ENCODE data around the gene PLPP4. TPM values are rescaled to one million over a fixed set of nuclear protein-coding genes. Genes with fewer than 3 reads are reported as not detected.

The PLPP4 gene
- total RNA-seq, 1 experiment from 2014 or later: 3.5 TPM

DNA sequence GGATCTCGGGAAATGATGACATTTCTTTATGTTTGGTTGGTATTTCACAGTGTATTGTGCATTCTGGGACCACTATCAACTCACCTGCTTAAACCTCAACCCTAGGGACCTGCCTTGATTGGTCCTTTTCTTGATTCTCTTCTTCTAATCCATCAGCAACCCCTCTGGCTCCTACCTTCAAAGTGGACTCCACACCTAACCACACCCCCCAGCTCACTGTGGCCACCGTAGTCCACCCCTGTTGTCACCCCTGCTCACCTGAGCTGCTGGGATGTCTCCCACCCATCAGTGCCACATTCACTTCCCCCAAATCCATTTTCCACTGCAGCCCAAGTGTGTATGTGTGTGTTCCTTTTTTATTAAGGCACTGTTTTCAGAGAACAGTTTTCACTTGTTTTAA lies 145.0 kb downstream of the PLPP4 start:
- Histone ChIP-seq H3K4me3 (ENCODE audit: insufficient read depth, low read depth, low read length) (no peak overlapping the region), H3K27me3 (ENCODE audit: control insufficient read depth, insufficient read depth, low read length) (no peaks in the 10 kb centered on the region)
- DNase-seq: no peak

GRCh38 chr10:120605410-120605809 lies 148.4 kb downstream of the PLPP4 start:
- H3K36me3 ChIP-seq (replicated peaks; ENCODE audit: control insufficient read depth, insufficient read depth, low read length): no peaks in the 10 kb centered on the region
- no peak for DNase-seq
- H3K27me3 ChIP-seq (ENCODE audit: control insufficient read depth, insufficient read depth, low read length): no peaks in the 10 kb centered on the region

More for the DNA sequence above, 145.0 kb downstream of the PLPP4 start:
- H3K36me3 ChIP-seq (replicated peaks; ENCODE audit: control insufficient read depth, insufficient read depth, low read length): no peaks in the 10 kb centered on the region

GRCh38 chr10:120606051-120606764 lies 149.2 kb downstream of the PLPP4 start:
- Histone ChIP-seq H3K36me3 (replicated peaks; ENCODE audit: control insufficient read depth, insufficient read depth, low read length) (no peaks in the 10 kb centered on the region), H3K4me3 (ENCODE audit: insufficient read depth, low read depth, low read length) (no peak overlapping the region), H3K27me3 (ENCODE audit: control insufficient read depth, insufficient read depth, low read length) (no peaks in the 10 kb centered on the region)
- DNase-seq: no peak

More at GRCh38 chr10:120605410-120605809, 148.4 kb downstream of the PLPP4 start:
- no peak overlapping the region for H3K4me3 ChIP-seq (ENCODE audit: insufficient read depth, low read depth, low read length)

GRCh38 chr10:120607016-120607709 lies 150.1 kb downstream of the PLPP4 start:
- no peak overlapping the region for H3K4me3 ChIP-seq (ENCODE audit: insufficient read depth, low read depth, low read length)
- DNase-seq: no peak
- H3K27me3 ChIP-seq (ENCODE audit: control insufficient read depth, insufficient read depth, low read length): no peaks in the 10 kb centered on the region
- H3K36me3 ChIP-seq (replicated peaks; ENCODE audit: control insufficient read depth, insufficient read depth, low read length): no peaks in the 10 kb centered on the region

GRCh38 chr10:120607710-120608703 lies 151.0 kb downstream of the PLPP4 start:
- Histone ChIP-seq H3K4me3 (ENCODE audit: insufficient read depth, low read depth, low read length) (no peak overlapping the region), H3K36me3 (replicated peaks; ENCODE audit: control insufficient read depth, insufficient read depth, low read length) (no peaks in the 10 kb centered on the region), H3K27me3 (ENCODE audit: control insufficient read depth, insufficient read depth, low read length) (no peaks in the 10 kb centered on the region)
- DNase-seq: no peak

DNA sequence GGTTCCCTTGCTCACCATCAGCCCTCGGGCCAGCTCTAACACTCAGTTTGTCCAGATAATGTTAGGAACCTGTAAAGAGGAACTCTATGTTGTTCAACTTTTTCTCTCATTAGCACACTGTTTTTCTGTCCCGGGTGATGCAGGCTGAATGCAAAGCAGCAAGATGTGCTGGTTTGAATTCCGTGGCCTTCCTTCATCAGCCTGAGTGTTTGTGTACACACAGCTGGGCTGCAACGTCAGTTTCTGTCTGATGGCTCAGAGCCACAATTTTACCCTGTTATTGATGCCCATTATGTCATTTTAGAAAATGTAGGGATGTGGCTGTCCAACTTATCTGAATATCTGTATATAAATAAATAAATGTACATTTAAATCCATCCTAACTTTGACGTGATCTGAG lies 152.0 kb downstream of the PLPP4 start:
- Histone ChIP-seq H3K27me3 (ENCODE audit: control insufficient read depth, insufficient read depth, low read length) (no peaks in the 10 kb centered on the region), H3K4me3 (ENCODE audit: insufficient read depth, low read depth, low read length) (no peak overlapping the region), H3K36me3 (replicated peaks; ENCODE audit: control insufficient read depth, insufficient read depth, low read length) (no peaks in the 10 kb centered on the region)
- DNase-seq: no peak

DNA sequence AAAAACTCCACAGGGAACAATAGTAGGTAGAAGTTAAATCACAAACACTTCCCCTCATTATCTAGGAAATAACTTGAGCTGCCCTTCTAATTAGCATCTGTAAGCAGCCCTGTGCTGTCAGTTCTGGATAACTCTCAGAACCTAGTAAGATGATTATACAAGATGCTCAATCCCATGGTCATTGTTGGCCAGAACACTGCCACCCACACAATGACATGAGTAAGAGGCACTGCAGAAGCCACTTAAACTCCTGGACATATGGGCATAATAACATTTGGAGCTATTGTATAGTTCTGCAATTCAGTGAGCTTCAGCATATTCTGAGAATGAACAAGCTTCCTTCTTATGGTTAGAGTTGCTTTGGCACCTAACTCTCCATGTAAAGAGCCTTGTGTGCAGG lies 153.8 kb downstream of the PLPP4 start:
- no peaks in the 10 kb centered on the region for H3K36me3 ChIP-seq (replicated peaks; ENCODE audit: control insufficient read depth, insufficient read depth, low read length)
- H3K4me3 ChIP-seq (ENCODE audit: insufficient read depth, low read depth, low read length): no peak overlapping the region
- no peaks in the 10 kb centered on the region for H3K27me3 ChIP-seq (ENCODE audit: control insufficient read depth, insufficient read depth, low read length)
- DNase-seq: no peak

DNA sequence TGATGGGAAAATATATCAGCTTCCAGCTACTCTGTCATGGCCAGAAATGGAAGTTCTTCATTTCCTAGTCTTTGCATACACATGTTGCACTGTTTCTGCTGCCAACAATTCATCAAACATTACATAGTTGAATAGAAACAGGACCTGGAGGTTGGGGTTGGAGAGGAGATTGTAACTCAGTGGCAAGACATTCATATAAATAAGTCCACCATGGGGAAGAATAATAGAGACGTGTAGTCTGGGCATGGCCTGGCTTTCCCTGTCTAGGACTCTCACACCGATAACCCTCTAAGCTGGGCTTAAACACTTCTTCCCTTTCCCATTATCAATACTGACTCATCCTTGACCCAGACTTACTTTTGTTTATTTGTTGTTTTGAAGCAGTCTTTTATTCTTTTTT lies 155.7 kb downstream of the PLPP4 start:
- Histone ChIP-seq H3K27me3 (ENCODE audit: control insufficient read depth, insufficient read depth, low read length) (no peaks in the 10 kb centered on the region), H3K4me3 (ENCODE audit: insufficient read depth, low read depth, low read length) (no peak overlapping the region), H3K36me3 (replicated peaks; ENCODE audit: control insufficient read depth, insufficient read depth, low read length) (no peaks in the 10 kb centered on the region)
- no peak for DNase-seq

GRCh38 chr10:120613180-120613579 lies 156.2 kb downstream of the PLPP4 start:
- no peaks in the 10 kb centered on the region for H3K27me3 ChIP-seq (ENCODE audit: control insufficient read depth, insufficient read depth, low read length)
- H3K4me3 ChIP-seq (ENCODE audit: insufficient read depth, low read depth, low read length): no peak overlapping the region
- DNase-seq: no peak
- H3K36me3 ChIP-seq (replicated peaks; ENCODE audit: control insufficient read depth, insufficient read depth, low read length): no peaks in the 10 kb centered on the region

- Histone ChIP-seq H3K36me3 (replicated peaks; ENCODE audit: control insufficient read depth, insufficient read depth, low read length) (no peaks in the 10 kb centered on the region), H3K27me3 (ENCODE audit: control insufficient read depth, insufficient read depth, low read length) (no peaks in the 10 kb centered on the region), H3K4me3 (ENCODE audit: insufficient read depth, low read depth, low read length) (no peak overlapping the region)
- no peak for DNase-seq
Measured at GRCh38 chr10:120614680-120615079, 157.7 kb downstream of the PLPP4 start.

DNA sequence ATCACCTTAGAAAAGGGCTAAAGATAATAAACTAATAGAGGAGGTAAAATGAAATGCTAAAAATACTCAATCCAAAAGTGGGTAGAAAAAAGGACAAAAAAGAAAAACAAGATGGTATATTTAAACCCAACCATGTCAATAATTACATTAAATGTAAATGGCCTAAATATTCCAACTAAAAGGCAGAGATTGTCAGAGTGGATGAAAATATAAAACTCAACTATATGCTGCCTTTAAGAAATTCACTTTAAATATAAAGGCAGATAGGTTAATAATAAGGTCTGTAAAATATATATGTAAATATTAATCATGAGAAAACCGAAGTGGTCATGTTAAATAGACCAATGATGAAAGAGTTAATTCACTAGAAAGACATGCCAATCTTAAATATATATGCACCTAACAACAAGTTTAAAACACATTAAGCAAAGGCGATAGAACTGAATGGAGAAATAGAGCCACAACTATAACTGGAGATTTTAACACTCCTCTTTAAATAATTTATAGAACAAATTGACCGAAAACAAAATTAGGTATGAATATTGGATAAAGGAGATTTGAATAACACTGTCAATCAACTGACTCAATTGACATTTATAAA lies 159.4 kb downstream of the PLPP4 start:
- Histone ChIP-seq H3K4me3 (ENCODE audit: insufficient read depth, low read depth, low read length) (no peak overlapping the region), H3K27me3 (ENCODE audit: control insufficient read depth, insufficient read depth, low read length) (no peaks in the 10 kb centered on the region), H3K36me3 (replicated peaks; ENCODE audit: control insufficient read depth, insufficient read depth, low read length) (no peaks in the 10 kb centered on the region)
- no peak for DNase-seq

GRCh38 chr10:120628197-120628596 lies 171.2 kb downstream of the PLPP4 start:
- no peaks in the 10 kb centered on the region for H3K27me3 ChIP-seq (ENCODE audit: control insufficient read depth, insufficient read depth, low read length)
- no peak overlapping the region for H3K4me3 ChIP-seq (ENCODE audit: insufficient read depth, low read depth, low read length)
- DNase-seq: no peak
- no peaks in the 10 kb centered on the region for H3K36me3 ChIP-seq (replicated peaks; ENCODE audit: control insufficient read depth, insufficient read depth, low read length)

DNA sequence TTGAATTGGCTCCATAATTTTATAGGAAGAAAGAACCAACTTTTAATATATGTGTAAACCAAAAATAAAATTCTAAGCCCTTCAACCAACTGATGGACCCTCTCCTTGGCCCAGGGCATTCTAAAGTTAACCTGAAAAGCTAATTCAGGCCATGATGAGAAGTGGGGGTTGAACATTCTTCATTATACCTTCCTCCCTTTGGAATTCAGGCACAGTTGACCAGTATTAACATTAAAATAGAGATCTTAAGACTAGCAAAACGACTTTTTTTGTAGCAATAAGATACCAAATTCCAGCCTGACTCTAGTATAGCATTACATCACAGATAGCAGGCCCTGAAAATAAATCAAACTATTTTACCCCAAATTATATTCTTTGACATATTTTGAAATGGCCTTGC lies 173.2 kb downstream of the PLPP4 start:
- no peaks in the 10 kb centered on the region for H3K27me3 ChIP-seq (ENCODE audit: control insufficient read depth, insufficient read depth, low read length)
- H3K4me3 ChIP-seq (ENCODE audit: insufficient read depth, low read depth, low read length): no peak overlapping the region
- H3K36me3 ChIP-seq (replicated peaks; ENCODE audit: control insufficient read depth, insufficient read depth, low read length): no peaks in the 10 kb centered on the region
- no peak for DNase-seq

GRCh38 chr10:120632047-120632446 lies 175.0 kb downstream of the PLPP4 start:
- DNase-seq: no peak
- H3K27me3 ChIP-seq (ENCODE audit: control insufficient read depth, insufficient read depth, low read length): no peaks in the 10 kb centered on the region
- no peaks in the 10 kb centered on the region for H3K36me3 ChIP-seq (replicated peaks; ENCODE audit: control insufficient read depth, insufficient read depth, low read length)
- H3K4me3 ChIP-seq (ENCODE audit: insufficient read depth, low read depth, low read length): no peak overlapping the region
